Uterus (tissue), 2 donors: ENCODE measurements around the gene ADAMTS3.

Source experiments
- POLR2A ChIP-seq, 2 donors: fragments of 450-650 bp; IDR thresholded peaks; one replicate each; pipeline ENCODE4 v1.6.1; 2016; ENCODE audit warnings: antibody characterized with exemption in 2 of 2, mild to moderate bottlenecking in 1 of 2, moderate library complexity in 1 of 2
- TF ChIP-seq, protein P1 (sequence below), 4 experiments: fragments of 200-600 bp in 2 of 4; fragments of 450-650 bp in 2 of 4; sonication (generic) in 2 of 4; IDR thresholded peaks; one replicate each; pipeline ENCODE4 v1.5.1; 2016 to 2019; ENCODE audit warnings: antibody characterized with exemption in 4 of 4, mild to moderate bottlenecking in 2 of 4, moderate library complexity in 1 of 4

DNA sequence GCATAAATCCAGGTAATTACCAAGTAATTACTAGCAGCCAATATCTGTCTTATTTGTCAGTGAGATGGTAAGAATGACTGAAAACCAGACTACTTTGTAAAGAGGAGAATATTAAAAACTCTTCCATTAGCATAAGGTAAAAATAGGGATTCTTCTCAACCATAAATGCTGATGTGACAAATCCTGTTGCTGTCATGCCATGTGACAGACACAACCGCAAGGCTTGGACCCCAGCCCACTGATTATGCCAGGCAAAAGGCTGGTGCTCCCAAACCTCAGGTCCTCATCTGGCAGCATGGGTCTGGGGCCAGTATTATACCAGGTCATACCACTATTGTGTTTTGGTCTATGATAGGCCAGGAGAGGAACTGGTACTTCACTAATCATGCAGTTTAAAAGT lies 181.1 kb downstream of the ADAMTS3 start:
- TF ChIP-seq, protein P1, sequence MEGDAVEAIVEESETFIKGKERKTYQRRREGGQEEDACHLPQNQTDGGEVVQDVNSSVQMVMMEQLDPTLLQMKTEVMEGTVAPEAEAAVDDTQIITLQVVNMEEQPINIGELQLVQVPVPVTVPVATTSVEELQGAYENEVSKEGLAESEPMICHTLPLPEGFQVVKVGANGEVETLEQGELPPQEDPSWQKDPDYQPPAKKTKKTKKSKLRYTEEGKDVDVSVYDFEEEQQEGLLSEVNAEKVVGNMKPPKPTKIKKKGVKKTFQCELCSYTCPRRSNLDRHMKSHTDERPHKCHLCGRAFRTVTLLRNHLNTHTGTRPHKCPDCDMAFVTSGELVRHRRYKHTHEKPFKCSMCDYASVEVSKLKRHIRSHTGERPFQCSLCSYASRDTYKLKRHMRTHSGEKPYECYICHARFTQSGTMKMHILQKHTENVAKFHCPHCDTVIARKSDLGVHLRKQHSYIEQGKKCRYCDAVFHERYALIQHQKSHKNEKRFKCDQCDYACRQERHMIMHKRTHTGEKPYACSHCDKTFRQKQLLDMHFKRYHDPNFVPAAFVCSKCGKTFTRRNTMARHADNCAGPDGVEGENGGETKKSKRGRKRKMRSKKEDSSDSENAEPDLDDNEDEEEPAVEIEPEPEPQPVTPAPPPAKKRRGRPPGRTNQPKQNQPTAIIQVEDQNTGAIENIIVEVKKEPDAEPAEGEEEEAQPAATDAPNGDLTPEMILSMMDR (IDR thresholded peaks at IDR 0.05) = no peak
- TF ChIP-seq POLR2A (IDR thresholded peaks at IDR 0.05) = no peak
